Neural cell (in vitro differentiated cells): ENCODE measurements around the gene CLDND2.

Experiments
- POLR2AphosphoS5 ChIP-seq: IDR thresholded peaks from 2 replicates; pipeline ENCODE4 v1.6.1; 2012
- TAF1 ChIP-seq: IDR thresholded peaks from 2 replicates; pipeline ENCODE4 v1.6.1; 2012; ENCODE audit warnings: low read depth
- TF ChIP-seq, protein P1 (sequence below): fragments of 450-650 bp; IDR thresholded peaks from 2 replicates; pipeline ENCODE4 v1.5.1; 2014; ENCODE audit warnings: antibody characterized with exemption, mild to moderate bottlenecking, moderate library complexity; ENCODE audit not compliant: poor library complexity, severe bottlenecking

DNA sequence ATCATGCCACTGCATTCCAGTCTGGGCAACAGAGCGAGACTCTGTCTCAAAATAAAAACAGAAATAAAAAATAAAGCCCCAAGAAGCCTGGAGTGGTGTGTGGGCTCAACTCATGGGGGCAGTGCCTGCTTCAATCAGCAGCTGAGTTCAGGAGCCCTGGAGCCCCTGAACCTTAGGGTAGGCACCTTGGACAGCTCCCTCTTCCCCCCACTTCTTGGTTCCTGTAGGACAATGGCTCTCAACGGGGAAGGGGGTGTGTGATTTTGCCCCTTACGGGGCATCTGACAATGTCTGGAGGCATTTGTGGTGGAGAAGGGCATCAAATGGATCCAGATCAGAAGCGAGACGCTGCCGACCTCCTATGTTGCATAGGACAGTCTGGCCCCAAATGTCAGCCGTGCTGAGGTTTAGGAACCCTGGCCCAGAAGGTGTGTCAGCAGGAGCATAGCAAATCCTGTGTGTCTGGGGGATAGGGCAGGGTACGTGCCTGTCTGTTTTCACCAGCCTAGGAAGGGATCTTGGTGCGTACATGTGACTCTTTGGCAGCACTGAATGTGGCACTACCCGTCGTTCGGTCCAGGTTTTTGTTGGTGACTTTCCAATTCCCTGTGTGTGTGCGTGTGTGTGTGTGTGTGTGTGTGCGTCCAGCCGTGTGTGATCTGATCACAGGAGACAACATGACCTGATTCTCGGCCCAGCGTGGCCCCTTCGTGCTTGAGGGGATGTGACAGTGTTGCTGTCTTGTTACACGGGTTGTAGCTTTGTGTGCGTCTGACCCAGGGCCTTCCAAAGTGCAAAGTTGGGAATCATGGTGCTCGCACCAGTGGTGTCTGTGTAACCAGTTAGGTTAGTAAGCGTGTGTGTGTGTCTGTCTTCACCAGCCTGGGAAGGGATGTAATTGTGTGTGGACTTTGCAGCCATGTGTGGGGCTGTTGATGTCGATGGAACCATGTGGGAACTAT lies 49.8 kb downstream of the CLDND2 start:
- TF ChIP-seq TAF1 (no peak), POLR2AphosphoS5 (no peak)
- TF ChIP-seq, protein P1, sequence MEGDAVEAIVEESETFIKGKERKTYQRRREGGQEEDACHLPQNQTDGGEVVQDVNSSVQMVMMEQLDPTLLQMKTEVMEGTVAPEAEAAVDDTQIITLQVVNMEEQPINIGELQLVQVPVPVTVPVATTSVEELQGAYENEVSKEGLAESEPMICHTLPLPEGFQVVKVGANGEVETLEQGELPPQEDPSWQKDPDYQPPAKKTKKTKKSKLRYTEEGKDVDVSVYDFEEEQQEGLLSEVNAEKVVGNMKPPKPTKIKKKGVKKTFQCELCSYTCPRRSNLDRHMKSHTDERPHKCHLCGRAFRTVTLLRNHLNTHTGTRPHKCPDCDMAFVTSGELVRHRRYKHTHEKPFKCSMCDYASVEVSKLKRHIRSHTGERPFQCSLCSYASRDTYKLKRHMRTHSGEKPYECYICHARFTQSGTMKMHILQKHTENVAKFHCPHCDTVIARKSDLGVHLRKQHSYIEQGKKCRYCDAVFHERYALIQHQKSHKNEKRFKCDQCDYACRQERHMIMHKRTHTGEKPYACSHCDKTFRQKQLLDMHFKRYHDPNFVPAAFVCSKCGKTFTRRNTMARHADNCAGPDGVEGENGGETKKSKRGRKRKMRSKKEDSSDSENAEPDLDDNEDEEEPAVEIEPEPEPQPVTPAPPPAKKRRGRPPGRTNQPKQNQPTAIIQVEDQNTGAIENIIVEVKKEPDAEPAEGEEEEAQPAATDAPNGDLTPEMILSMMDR = no peak
